ENCODE measurements around the gene PAN2. TPM values are rescaled to one million over a fixed set of nuclear protein-coding genes. Genes with fewer than 3 reads are reported as not detected.

Gene PAN2
- total RNA-seq, 2 donors from 2014 or later = 112 to 139 TPM

DNA sequence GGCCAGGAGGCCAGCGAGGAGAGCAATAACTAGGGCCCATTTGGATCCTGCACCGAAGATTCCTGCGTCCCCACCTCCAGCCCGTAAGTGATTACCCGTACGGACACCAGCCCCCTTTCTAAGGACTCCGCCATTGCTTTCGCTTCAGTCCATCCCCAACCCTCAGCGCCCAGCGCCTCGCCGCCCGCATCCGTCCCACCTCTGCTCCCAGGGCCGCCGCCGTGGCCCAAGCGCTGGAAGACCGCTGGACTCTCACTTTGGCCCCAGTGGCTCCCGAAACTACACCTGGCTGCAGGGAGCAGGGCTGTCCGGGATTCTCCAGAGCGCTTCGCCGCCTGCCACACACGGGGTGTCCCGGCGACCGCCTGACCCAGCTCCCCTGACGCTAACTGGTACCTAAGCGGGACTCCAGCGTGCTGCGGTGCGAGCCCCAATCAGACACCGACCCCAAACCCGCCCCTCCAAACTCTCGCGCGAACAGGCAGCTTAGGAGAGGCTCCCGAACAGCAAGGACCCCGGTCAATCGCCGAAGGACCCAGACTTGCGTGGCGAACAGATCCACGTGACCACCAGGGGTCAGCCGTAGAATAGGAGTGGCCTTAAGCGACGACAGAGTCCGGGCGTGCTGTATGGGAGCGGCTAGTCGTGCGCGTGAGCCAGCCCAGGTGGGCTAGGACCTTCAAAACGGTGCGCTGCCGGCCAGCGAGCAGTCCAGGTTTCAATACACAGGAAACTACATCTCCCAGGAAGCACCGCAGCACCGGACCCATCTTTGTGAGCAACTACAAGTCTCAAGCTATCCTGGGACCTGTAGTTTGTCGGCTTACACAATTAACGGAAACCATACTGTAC, 18.0 kb downstream of the PAN2 start, which contains the start of gene CNPY2:
TSS of gene CNPY2 (minus strand) at position 367 of the 852 bp plus-strand sequence. CDS start 771 bp downstream, outside the sequence.
- Mint-ChIP-seq H3K9me3 (no peaks in the 10 kb centered on the region), H3K27me3 (ENCODE audit: low read depth) (no peaks in the 10 kb centered on the region), H3K27ac (peak within 1 kb of the TSS; percentile 98), H3K4me1 (ENCODE audit: low read depth) (peaks cover 11% of the 10 kb centered on the region), H3K36me3 (ENCODE audit: insufficient read depth in 2 of 2) (peaks cover 7 to 13% of the 10 kb centered on the region in 2 donors), H3K4me3 (peak within 1 kb of the TSS; percentile 99)
- DNase-seq (peak; percentile 91 to 94), ATAC-seq (replicated peaks in 1 of 2) (peak; percentile 91 to 93)

DNA sequence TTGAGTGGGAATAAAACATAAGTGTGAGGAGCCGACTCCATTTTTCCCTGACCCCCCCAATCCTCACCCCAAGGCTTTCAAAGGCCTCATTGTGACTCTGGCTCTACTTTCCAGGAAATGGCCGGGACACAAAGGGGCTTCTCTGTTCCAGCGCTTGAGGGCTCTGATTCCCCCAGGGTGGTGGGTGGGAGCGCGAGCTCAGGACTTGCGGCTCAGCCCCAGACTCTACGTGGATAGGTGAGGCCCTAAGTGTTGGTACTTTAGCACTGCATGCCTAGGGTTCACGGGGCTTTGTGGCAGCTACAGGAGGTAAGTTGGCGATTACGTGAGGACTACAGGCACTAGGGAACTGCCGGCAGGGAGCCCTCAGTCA, 18.6 kb downstream of the PAN2 start:
- peak overlapping the region; percentile 99 for H3K4me3 Mint-ChIP-seq
- DNase-seq (no peak), ATAC-seq (replicated peaks in 1 of 2) (no peak)
- peaks cover 15% of the 10 kb centered on the region for H3K4me1 Mint-ChIP-seq (ENCODE audit: low read depth)
- no peaks in the 10 kb centered on the region for H3K27me3 Mint-ChIP-seq (ENCODE audit: low read depth)
- H3K9me3 Mint-ChIP-seq = no peaks in the 10 kb centered on the region
- peaks cover 7 to 13% of the 10 kb centered on the region in 2 donors for H3K36me3 Mint-ChIP-seq (ENCODE audit: insufficient read depth in 2 of 2)
- H3K27ac Mint-ChIP-seq = peak overlapping the region; percentile 98

DNA sequence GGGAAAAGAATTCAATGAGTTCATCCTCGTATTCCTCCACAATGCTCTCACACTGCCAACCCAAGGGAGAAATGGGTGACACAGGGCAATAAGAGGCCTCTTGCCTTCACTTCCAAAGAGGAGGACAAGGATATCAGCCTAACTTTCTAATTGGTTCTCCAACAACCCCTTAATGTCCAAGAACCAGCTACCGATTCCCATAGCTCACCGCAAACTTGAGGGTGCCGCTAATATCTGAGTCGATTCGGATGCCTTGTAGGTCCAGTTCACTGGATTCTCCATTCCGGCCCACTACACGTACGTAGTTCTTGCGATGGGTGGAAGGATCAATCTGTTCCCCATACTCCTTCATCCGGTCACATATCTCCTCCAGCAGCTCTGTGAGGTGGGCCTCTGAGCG, 22.8 kb downstream of the PAN2 start:
- peaks cover 6 to 12% of the 10 kb centered on the region in 2 donors for H3K36me3 Mint-ChIP-seq (ENCODE audit: insufficient read depth in 2 of 2)
- no peak for DNase-seq
- H3K27me3 Mint-ChIP-seq (ENCODE audit: low read depth) = no peaks in the 10 kb centered on the region
- ATAC-seq (replicated peaks in 1 of 2) = no peak
- H3K9me3 Mint-ChIP-seq = no peaks in the 10 kb centered on the region
- H3K4me3 Mint-ChIP-seq = no peak overlapping the region
- H3K4me1 Mint-ChIP-seq (ENCODE audit: low read depth) = peaks cover 13% of the 10 kb centered on the region
- no peak overlapping the region for H3K27ac Mint-ChIP-seq

DNA sequence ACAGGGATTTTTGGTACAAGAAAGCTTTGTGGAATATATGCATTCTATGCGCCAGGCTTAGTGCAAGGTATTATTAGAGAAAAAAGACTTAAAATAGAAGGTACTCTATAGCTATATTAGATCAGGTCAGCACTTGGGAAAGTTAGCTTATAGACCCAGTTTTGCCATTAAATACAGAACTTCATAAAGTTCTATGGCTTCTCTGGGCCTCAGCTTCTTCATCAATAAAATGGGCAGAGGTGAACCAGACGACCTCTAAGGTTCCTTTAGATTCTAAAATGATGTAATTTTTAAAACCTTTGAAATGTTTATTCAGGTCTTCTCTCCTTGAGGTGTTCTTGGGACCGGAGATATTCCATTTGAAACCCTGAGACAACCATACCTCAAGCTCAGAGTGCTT, 25.1 kb downstream of the PAN2 start:
- H3K36me3 Mint-ChIP-seq (ENCODE audit: insufficient read depth in 2 of 2) = peaks cover 4 to 10% of the 10 kb centered on the region in 2 donors
- H3K27ac Mint-ChIP-seq = no peak overlapping the region
- H3K4me3 Mint-ChIP-seq = no peak overlapping the region
- ATAC-seq (replicated peaks in 1 of 2) (no peak), DNase-seq (no peak)
- no peaks in the 10 kb centered on the region for H3K9me3 Mint-ChIP-seq
- peaks cover 6% of the 10 kb centered on the region for H3K4me1 Mint-ChIP-seq (ENCODE audit: low read depth)
- H3K27me3 Mint-ChIP-seq (ENCODE audit: low read depth) = no peaks in the 10 kb centered on the region

DNA sequence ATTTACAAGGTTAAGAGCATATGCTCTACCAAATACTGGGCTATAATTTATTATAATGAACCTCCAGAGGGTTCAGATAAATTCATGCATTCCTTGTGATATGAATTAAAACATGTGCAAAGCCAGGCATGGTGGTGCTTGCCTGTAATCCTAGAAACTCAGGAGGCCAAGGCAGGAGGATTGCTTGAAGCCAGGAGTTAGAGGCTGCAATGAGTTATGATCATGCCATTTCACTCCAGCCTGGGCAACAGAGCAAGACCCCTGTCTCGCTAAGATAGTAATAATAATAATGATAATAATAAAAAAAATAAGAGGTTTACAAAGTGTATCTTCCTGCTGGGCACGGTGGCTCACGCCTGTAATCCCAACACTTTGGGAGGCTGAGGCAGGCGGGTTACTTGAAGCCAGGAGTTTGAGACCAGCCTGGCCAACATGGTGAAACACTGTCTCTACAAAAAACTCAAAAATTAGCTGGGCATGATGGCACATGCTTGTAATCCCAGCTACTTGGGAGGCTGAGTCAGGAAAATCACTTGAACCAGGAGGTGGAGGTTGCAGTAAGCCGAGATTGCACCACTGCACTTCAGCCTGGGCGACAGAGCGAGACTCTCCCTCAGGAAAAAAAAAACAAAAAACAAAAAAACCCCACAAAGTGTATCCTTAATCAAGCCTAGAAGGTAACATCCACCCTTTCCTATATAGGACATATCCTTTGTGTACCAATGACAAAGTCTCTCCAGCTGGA, 26.4 kb downstream of the PAN2 start:
- no peaks in the 10 kb centered on the region for H3K27me3 Mint-ChIP-seq (ENCODE audit: low read depth)
- H3K9me3 Mint-ChIP-seq = no peaks in the 10 kb centered on the region
- DNase-seq (no peak), ATAC-seq (replicated peaks in 1 of 2) (no peak)
- H3K4me1 Mint-ChIP-seq (ENCODE audit: low read depth) = peaks cover 6% of the 10 kb centered on the region
- peaks cover 4 to 10% of the 10 kb centered on the region in 2 donors for H3K36me3 Mint-ChIP-seq (ENCODE audit: insufficient read depth in 2 of 2)
- H3K4me3 Mint-ChIP-seq = no peak overlapping the region
- no peak overlapping the region for H3K27ac Mint-ChIP-seq

DNA sequence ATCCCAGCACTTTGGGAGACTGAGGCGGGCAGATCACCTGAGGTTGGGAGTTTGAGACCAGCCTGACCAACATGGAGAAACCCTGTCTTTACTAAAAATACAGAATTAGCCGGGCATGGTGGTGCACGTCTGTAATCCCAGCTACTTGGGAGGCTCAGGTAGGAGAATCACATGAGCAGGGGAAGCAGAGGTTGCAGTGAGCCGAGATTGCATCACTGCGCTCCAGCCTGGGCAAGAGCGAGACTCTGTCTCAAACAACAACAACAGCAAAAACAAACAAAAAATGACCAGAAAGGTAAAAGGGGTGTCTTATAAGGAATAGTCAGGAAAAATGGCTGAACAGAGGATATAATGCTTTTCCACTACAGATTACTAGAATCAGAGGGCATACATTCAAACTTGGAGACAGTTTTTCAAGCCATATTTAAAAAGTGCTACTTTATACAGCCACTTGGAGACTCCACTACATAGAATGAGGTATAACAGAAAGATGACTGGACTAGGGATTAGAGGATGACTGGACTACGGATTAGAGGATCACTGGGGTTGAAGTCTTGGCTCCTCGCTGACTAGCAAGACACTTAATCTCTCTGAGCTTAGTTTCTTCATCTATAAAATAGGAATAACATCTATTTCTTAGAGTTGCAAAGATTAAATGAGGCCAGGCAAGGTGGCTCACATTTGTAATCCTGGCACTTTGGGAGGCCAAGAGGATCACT, 28.8 kb downstream of the PAN2 start:
- DNase-seq = no peak
- no peak overlapping the region for H3K4me3 Mint-ChIP-seq
- H3K36me3 Mint-ChIP-seq (ENCODE audit: insufficient read depth in 2 of 2) = peaks cover 2 to 9% of the 10 kb centered on the region in 2 donors
- no peaks in the 10 kb centered on the region for H3K9me3 Mint-ChIP-seq
- H3K4me1 Mint-ChIP-seq (ENCODE audit: low read depth) = peaks cover 21% of the 10 kb centered on the region
- H3K27ac Mint-ChIP-seq = no peak overlapping the region
- H3K27me3 Mint-ChIP-seq (ENCODE audit: low read depth) = no peaks in the 10 kb centered on the region
- ATAC-seq (replicated peaks in 1 of 2) = no peak

DNA sequence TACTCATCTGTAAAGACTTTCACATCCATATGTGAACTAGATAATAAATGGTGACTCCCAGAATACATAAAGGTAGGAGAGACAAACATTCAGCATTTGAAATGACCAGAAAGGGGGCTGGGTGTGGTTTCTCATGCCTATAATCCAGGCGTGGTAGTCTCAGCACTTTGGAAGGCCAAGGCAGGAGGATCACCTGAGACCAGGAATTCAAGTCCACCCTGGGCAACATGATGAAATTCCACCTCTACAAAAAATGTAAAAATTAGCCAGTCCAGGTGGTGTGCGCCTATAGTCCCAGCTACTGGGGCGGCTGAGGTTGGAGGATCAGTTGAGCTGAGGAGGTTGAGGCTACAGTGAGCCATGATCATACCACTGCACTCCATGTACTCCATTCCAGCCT, 29.5 kb downstream of the PAN2 start:
- no peaks in the 10 kb centered on the region for H3K9me3 Mint-ChIP-seq
- no peak overlapping the region for H3K4me3 Mint-ChIP-seq
- ATAC-seq (replicated peaks in 1 of 2) (no peak), DNase-seq (no peak)
- H3K4me1 Mint-ChIP-seq (ENCODE audit: low read depth) = peaks cover 22% of the 10 kb centered on the region
- H3K36me3 Mint-ChIP-seq (ENCODE audit: insufficient read depth in 2 of 2) = peaks cover 0 to 11% of the 10 kb centered on the region in 2 donors
- H3K27ac Mint-ChIP-seq = no peak overlapping the region
- no peaks in the 10 kb centered on the region for H3K27me3 Mint-ChIP-seq (ENCODE audit: low read depth)

DNA sequence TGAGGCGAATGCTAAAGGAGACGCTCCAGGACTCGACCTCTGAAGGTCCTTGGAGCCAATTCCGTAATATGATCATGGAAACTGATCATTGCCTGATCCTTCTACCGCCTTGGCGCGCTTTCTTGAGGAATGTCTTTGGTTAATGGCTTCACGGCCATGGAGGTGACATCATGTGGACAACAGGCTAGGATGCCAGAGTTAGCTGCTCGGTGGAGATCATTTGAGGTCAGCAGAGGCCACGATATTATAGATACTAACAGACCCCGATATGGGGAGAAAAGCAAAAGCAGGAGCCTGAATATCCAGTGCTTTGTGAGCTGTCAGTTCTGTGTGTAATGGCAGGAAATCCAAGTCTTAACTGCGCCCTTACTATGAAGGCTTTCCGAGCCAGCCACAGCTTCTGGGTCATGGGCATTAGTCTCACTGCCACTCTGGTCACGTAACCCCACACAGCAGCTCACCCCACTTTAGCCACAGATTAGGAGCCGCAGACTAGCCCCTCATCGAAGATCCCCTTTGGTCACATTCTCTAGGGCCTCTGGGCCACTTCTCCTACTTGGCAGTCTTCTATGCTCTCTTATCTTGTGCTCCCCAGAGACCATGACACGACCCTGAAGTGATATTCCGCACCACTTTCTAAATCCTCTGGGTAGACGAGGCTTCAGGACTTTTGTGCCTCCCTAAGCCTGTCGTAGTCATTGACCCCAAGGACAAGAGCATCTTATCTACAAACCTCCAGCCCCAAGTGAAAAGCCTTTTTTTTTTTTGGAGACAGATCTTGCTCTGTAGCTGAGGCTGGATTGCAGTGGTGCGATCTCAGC, 32.9 kb downstream of the PAN2 start:
- H3K4me3 Mint-ChIP-seq = peak overlapping the region; percentile 95 to 99
- no peaks in the 10 kb centered on the region for H3K27me3 Mint-ChIP-seq (ENCODE audit: low read depth)
- DNase-seq (no peak), ATAC-seq (replicated peaks in 1 of 2) (no peak)
- H3K36me3 Mint-ChIP-seq (ENCODE audit: insufficient read depth in 2 of 2) = peaks cover 4 to 17% of the 10 kb centered on the region in 2 donors
- H3K4me1 Mint-ChIP-seq (ENCODE audit: low read depth) = peaks cover 55% of the 10 kb centered on the region
- H3K9me3 Mint-ChIP-seq = no peaks in the 10 kb centered on the region
- peak overlapping the region; percentile 93 for H3K27ac Mint-ChIP-seq

DNA sequence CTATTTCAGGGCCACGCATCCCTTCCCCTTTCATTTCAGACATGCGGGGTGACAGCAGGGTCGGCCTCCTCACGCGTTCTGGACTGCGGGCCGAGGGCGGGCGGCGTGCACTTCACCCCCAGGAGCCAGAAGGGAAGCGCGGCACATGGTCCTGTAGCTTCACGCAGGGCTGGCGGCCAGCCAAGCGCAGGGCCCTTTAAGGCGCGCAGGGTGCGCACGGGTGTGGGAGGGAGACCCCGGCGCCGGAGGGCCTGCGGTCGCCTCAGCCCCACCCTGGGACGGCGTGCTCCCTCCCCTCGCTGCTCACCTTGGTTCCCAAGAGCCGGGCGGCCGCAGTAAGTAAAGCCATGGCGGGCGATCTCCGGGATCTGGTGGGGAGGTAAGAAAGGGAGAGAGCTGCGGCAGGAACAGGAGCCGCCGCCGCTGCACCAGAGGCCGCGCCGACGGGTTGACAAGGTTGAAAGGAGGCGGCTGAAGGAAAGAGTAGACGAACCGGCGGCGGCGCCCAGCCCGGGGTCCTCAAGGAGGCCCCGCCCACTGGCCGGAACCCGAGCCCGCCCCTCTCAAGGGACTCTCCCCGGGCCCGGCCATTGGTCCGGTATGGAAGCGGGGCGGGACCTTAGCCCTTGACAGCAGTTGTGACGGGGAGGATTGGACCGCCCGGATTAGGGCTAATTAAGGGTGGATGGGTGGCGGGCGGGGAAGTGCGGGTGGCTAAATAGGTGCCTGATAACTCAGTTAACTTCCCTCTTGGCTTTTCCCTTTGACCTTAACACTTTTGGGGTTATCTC, 33.8 kb downstream of the PAN2 start, which contains the start of gene CS:
TSS of gene CS (minus strand) at position 478 of the 791 bp plus-strand sequence. CDS start at position 349, 129 bp downstream.
- peaks cover 4 to 15% of the 10 kb centered on the region in 2 donors for H3K36me3 Mint-ChIP-seq (ENCODE audit: insufficient read depth in 2 of 2)
- DNase-seq (peak; percentile 99), ATAC-seq (replicated peaks in 1 of 2) (peak; percentile 97)
- peak within 1 kb of the TSS; percentile 95 to 99 for H3K4me3 Mint-ChIP-seq
- no peaks in the 10 kb centered on the region for H3K27me3 Mint-ChIP-seq (ENCODE audit: low read depth)
- peak within 1 kb of the TSS; percentile 93 for H3K27ac Mint-ChIP-seq
- no peaks in the 10 kb centered on the region for H3K9me3 Mint-ChIP-seq
- H3K4me1 Mint-ChIP-seq (ENCODE audit: low read depth) = peaks cover 55% of the 10 kb centered on the region

DNA sequence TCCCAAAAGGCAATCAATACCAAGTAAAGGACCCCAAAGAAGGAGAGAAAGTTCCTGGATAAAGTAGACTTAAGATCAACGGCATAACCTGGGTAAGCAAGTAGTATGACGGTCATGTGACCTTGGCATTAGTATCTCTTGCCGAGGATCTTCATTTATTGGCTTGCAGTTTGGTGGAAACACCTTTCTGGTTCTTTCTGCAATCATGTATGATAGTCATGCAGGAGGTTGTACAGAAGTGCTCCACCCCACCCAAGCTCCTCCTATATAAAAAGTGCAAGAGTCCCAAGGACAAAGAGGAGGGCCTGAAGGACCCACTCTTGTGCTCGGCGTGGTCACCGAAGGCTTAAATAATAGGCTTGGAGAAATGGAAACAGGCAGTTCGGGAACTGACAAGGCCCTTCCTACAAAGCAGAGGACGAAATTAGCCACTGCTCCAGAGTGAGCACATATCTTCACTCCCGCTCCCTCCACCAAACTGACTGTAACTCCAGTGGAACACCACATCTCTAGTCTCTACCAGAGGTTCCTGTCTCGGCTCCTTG, 34.4 kb downstream of the PAN2 start:
- Mint-ChIP-seq H3K4me3 (peak overlapping the region; percentile 95 to 99), H3K4me1 (ENCODE audit: low read depth) (peaks cover 55% of the 10 kb centered on the region), H3K36me3 (ENCODE audit: insufficient read depth in 2 of 2) (peaks cover 4 to 13% of the 10 kb centered on the region in 2 donors), H3K27ac (peak overlapping the region; percentile 84), H3K9me3 (no peaks in the 10 kb centered on the region), H3K27me3 (ENCODE audit: low read depth) (no peaks in the 10 kb centered on the region)
- ATAC-seq (replicated peaks in 1 of 2) = peak in 1 of 2 donors; percentile 12
- peak; percentile 19 to 25 for DNase-seq

DNA sequence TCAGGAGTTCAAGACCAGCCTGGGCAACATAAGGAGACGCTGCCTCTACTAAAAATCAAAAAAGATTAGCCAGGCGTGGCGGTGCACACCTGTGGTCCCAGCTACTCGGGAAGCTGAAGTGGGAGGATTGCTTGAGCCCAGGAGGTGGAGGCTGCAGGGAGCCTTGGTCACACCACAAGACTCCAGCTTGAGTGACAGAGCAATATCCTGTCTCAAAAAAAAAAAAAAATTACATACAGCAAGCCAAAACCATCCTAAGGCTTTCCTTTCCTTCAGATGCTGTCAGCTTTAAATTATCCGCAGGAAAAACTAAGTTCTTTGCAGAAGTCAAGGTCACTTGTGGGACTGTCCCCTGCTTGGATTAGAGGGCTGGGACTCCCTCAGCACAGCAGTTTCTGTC, 35.0 kb downstream of the PAN2 start:
- H3K4me1 Mint-ChIP-seq (ENCODE audit: low read depth) = peaks cover 58% of the 10 kb centered on the region
- no peak for DNase-seq
- ATAC-seq (replicated peaks in 1 of 2) = no peak
- H3K4me3 Mint-ChIP-seq = peak overlapping the region; percentile 95 to 99
- no peaks in the 10 kb centered on the region for H3K27me3 Mint-ChIP-seq (ENCODE audit: low read depth)
- H3K9me3 Mint-ChIP-seq = no peaks in the 10 kb centered on the region
- peak overlapping the region; percentile 84 for H3K27ac Mint-ChIP-seq
- H3K36me3 Mint-ChIP-seq (ENCODE audit: insufficient read depth in 2 of 2) = peaks cover 4 to 15% of the 10 kb centered on the region in 2 donors

Data from activated T-cell treated with anti-CD3 and anti-CD28 coated beads, Interleukin-2, amount 50 U/mL, for 72 hours (primary cell).